ENCODE data around the gene MDGA2.
"Not testable (repeated sequence)": the region's sequence is repeated elsewhere in the genome, so short reads cannot be mapped to it uniquely, and the experiment has no call there.

Gene MDGA2

DNA sequence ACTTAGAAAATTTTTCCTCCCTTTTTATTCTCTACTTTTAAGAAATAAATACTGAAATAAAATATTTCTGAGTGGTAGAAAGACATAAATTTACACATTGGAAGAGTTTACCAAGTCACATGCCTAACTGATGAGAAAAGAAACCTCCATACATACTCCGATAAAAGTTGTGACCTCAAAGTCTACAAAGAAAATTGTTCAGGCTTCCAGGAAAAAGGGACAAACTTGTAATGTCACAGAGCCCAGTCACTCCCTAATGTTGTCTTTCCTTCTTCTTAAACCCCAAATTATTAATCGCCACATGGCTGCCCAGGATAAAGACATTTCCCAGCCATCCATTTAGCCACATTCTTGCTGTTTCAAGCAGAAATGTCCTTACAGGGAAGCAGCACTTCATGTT is 455.3 kb downstream of the MDGA2 start:
- no peak for DNase-seq

DNA sequence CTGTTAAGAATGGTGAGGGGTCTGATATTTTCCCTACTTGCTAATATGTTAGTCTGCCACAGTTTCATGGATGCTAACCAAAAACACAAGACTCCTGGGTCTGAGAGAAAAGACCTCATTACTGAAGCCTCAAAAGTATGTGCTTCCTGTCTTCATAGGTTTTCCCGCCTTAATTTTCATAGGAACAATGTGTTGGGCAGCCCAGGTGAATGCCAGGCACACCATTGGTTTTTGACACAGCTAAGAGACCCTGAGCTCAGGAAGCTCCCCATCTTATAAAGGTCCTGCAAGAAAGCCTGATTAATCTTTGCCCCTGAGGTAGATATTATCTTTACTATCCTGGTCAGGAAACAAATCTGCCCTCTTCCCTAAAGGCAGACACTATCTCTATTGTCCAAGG is 464.1 kb downstream of the MDGA2 start:
- no peak for DNase-seq

DNA sequence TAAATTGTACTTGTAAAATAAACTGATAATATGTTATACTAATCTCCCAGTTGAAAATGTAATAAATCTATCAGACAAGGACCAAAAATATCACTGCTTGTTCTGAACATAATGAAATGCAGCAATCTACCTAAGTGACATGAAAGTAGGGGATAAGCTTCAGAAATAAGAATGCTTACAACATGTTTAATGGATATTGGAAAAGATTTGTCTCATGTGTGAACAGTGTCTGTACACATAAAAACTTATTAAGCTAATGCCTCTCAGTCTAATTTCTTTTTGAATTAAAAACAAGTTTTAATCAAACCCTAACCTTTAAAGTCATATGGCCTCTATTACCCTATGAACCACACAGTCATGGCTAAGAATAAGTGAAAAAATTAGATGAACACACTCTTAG is 465.3 kb downstream of the MDGA2 start:
- no peak for DNase-seq

DNA sequence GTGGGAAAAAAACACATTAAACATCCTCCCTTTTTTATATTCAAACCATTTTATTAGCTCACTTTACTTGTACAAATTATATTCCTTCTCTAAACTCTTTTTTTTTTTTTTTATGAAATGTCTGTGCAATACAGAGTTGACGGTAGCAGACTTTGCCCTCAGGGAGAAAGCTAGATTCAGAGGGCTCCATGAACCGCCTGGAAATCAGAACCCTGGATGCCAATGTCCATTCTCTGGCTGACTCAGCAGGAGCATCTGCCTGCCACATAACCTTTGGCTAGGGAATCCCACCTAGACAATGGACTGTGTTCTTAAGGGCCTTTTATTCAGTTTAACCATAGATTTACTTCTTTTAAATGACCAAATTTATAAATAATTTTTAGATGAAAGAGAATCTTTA is 467.0 kb downstream of the MDGA2 start:
- DNase-seq = no peak

DNA sequence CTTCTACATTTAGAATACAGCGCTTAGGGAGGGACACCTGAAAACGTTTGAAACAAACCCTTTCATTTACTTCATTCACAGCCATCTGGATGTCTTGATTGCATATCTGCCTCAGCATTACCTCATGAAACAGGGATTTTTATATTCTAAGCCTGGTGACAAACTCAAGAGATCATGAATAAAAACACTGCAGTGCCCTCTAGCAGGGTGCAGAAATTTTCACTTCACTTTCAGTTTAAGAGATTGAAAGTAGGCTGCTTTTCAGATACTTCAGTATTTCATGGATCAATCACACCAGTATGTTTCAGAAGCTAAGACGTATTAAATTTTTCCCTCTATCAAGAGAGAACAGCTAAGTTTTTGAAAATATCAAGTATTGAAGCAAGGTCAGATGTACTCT is 467.8 kb downstream of the MDGA2 start:
- no peak for DNase-seq

DNA sequence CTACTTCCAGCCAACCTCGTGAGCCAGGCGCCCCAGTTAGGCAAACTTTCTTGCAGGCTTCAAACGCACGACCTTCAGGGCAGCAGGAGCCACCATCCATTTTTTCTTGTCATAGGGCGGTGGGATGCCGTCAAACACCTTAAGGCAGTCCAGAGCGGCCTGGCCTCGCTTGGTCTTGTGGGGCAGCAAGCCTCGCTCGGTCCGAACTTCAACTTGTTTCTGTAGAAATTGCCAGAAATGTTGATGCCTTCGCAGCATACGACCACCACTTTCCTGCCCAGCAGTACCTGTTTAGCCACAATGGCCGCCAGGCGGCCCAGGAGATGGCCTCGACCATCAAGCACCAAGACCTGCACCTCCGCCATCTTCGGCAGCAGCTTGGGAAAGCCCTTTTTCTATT is 474.7 kb downstream of the MDGA2 start:
- DNase-seq = no peak

GRCh38 chr14:47195582-47195981 is 479.8 kb downstream of the MDGA2 start:
- DNase-seq = no peak

DNA sequence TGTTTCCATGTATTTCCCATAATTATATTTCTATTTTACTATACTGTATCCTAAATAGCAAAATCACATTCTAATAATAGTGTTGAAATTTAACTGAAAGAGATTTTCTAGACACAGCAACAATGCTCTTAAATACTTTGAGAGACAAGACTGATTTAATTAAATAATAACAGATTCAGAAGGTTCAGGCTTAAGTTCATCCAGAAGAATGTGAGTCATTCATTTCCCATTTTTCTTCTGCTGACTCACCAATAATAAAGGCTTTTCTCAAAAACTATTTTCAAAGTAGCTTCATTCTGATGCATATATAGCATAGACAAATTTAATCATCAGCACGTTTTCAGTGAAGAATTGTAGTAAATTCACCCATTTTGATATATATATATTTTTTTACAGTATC is 481.4 kb downstream of the MDGA2 start:
- DNase-seq = no peak

GRCh38 chr14:47192203-47192602 is 483.2 kb downstream of the MDGA2 start:
- DNase-seq = not testable (repeated sequence)

- DNase-seq = no peak
These were observed 483.7 kb downstream of the MDGA2 start for GRCh38 chr14:47191700-47192099.

GRCh38 chr14:47189911-47190484 is 485.4 kb downstream of the MDGA2 start:
- DNase-seq = no peak

DNA sequence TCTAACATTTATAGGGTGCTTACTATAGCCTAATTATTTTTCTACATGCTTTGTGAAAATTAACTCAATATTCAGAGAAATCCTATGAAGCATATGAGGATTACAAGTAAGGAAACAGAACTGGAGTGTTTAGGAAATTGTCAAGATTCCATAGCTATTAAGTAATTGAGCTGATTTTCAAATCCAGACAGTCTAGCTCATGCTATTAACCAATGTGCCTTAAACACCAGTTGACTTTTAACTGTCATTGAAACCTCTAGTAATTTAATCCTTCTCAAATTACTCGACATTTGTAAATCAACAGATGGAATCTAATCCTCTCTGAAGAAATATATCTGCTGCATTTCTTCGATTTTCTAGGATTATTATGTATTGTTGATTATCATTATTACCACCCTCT is 488.9 kb downstream of the MDGA2 start:
- DNase-seq = no peak

DNA sequence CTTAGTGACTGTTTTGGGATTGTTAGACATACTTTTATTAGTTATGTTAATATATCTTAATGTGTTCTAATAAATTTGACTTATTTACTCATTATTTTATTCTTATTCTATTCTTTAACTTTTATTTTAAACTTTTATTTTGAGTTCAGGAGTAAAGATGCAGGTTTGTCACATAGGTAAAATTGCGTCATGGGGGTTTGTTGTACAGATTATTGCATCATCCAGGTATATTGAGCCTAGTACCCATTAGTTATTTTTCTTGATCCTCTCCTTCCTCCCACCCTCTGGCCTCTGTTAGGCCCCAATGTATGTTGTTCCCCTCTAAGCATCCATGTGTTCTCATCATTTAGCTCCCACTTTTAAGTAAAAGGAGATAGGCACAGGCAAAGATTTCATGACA is 495.5 kb downstream of the MDGA2 start:
- no peak for DNase-seq

DNA sequence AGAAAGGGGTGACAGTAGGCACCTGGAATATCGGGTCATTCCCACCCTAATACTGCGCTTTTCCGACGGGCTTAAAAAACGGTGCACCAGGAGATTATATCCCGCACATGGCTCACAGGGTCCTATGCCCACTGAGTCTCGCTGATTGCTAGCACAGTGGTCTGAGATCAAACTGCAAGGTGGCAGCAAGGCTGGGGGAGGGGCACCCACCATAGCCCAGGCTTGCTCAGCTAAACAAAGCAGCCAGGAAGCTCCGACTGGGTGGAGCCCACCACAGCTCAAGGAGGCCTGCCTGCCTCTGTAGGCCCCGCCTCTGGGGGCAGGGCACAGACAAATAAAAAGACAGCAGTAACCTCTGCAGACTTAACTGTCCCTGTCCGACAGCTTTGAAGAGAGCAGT is 503.5 kb downstream of the MDGA2 start:
- DNase-seq = not testable (repeated sequence)

DNA sequence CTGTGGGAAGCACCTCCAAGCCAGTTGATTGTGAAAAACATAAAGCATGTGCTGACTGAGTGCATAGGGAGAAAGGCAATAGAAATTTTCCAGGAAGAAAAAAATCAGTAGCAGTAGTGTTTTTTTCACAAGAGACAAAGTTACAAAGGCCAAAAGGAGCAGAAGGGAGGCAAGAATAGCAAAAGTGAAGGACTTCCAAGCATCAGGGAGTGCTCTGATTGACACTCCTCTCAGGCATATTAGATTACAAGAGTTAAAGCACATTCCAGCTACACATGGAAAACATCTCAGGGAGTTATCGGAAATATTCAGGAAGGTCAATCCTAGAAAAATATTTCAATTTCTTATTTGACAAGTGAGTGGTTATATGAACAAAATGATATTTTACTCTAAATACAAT is 508.0 kb downstream of the MDGA2 start:
- no peak for DNase-seq

DNA sequence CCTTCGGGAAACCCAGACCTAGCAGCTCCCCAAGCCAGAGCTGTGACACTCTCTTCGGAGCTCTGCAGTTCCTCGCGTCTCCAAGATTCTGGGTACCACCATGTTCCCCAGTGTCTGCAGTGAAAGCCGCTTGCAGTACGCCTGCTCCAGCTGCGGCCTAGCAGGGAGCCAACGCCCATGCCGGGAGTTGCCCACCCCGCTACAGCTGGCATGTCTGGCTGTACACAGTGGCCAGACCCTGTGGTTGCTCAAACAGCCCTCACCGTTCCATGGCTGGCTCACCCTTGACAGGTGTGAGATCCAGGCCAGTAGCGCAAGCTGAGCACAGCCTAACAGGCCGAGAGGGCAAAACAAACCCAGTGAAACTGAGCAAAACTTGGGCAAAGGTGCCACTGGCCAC is 520.0 kb downstream of the MDGA2 start:
- no peak for DNase-seq

- DNase-seq = no peak
These were observed 521.1 kb downstream of the MDGA2 start for GRCh38 chr14:47154276-47154797.

GRCh38 chr14:47153746-47154145 is 521.7 kb downstream of the MDGA2 start:
- no peak for DNase-seq

DNA sequence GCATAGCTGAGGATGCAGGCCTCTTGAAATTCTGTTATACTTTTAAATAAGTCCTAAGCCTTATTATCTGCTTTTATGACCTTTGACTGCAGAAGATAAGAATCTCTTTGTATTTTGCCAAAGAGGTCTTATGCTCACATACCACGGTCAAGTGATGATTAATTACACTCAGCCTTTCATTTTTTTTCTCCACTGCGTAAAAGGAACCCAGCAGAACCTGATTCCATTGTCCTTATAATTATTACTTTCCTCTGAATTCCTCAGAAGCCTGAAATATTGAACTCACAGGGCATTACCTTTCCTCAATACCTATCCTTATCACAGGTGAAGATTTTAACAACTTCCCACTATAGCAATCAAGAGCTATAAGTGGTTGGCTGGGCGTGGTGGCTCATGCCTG is 525.1 kb downstream of the MDGA2 start:
- no peak for DNase-seq

DNA sequence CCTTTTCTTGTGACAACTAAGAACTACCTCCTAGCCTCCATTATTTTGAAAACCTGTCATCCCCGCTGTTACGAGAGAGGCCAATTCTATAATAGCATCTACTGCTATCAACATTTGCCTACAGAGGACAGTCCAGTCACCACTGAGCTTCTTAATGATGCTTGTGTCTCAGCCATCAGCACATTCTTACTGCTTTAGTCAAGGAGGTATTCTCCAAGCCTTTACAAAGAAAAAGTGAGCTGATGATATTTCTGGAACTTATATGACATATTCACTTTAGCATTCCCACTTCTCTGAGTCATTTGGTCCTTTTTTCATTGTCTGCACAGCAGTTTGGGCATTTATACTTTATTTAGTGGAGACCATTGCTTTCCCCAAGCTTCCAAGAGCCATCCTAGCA is 526.1 kb downstream of the MDGA2 start:
- no peak for DNase-seq

GRCh38 chr14:47148686-47149085 is 526.7 kb downstream of the MDGA2 start:
- no peak for DNase-seq

DNA sequence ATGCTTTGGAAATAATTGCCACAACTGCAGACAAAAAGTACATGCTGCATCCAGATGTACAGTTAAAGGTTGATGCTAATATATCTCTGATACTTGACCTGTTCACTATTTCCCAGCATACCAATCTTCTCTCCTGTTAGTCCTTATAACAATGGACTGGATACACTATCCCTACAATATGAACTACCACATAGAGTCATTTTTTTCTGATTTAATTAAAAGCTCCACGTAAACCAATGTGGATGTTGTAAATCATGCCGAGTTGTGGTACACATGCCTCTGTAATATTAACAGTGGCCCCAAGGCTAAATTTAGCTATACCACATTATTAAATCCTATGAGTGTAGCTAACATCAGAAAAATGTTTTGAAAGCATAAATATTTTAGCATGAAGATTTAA is 554.8 kb downstream of the MDGA2 start:
- DNase-seq = no peak

DNA sequence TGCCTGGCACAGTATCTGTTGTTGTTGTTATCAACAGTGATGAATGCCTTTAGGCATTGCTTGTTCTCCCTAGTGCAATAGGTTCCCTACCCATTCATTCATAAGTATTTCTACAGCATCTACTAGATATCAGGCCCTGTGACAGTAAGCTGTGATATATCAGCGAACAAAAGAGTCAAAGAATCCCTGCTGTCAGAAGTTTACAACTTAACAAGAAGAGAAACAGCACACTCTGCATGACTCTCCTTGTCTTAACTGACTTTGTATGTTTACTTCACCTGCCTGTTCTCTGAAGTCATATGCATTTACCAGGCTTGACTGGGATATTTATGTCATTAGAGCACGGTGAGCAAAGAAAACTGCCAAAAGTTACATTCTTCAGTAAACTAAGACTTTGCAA is 571.6 kb downstream of the MDGA2 start:
- no peak for DNase-seq

GRCh38 chr14:47102472-47102871 is 572.9 kb downstream of the MDGA2 start:
- DNase-seq = no peak

DNA sequence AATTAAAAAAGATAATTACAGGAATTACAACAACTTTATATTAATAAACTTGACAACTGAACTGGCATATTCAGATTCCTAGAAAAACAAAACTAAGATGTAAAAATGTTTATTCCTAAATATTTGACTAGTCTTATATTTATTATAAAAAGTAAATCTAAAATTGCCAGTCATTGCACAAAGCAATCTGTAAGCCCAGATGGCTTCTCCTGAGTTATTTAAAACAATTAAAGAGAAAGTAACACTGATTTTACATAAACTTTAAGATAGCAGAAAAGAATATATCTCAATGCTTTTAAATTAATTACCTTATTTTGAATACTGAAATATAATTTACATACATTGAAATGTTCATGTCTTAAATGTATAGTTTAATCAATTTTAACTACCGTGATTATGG is 589.7 kb downstream of the MDGA2 start:
- DNase-seq = no peak

DNA sequence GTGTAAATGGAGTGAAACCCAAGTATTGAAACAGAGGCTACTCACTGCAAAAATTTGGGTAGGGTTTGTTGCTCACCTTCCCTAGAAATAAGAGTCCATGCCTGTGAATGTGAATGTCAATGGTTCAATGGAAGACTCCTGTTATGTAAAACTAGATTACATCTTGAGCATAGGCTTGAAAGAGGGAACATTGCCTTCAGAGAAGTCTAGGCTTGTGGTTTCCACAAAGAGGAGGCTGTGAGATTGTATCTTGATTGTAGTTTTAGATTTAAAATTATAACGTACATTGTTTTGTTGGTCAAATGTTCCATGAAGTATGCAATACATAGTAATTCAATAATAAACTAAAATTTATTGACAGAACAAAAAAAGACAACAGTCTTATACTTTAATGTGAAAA is 610.1 kb downstream of the MDGA2 start:
- no peak for DNase-seq

Measured in stimulated activated CD4-positive, alpha-beta T cell treated with anti-CD3 and anti-CD28 coated beads, Interleukin-1b, Interleukin-23, amount 100 ng/mL, for 48 hours (primary cell).